Nephron (organoid): Measurements from ENCODE around the gene ZNF507.

Source experiments
- H3K27ac Mint-ChIP-seq, 3 experiments: 2 replicates each; pipeline ENCODE4 v1.8.0; 2020; ENCODE audit warnings: mixed read lengths in 3 of 3, mild to moderate bottlenecking in 2 of 3, moderate library complexity in 1 of 3
- H3K27me3 Mint-ChIP-seq: 2 replicates; pipeline ENCODE4 v1.8.0; 2021; ENCODE audit warnings: low read depth, mild to moderate bottlenecking, moderate library complexity, mixed read lengths
- H3K36me3 Mint-ChIP-seq: 2 replicates; pipeline ENCODE4 v1.8.0; 2020; ENCODE audit warnings: low read depth, mixed read lengths
- H3K4me1 Mint-ChIP-seq: 2 replicates; pipeline ENCODE4 v1.8.0; 2020; ENCODE audit warnings: mixed read lengths
- H3K4me3 Mint-ChIP-seq, 3 experiments: 2 replicates each; pipeline ENCODE4 v1.8.0; 2020; ENCODE audit warnings: mild to moderate bottlenecking in 3 of 3, mixed read lengths in 3 of 3, moderate library complexity in 2 of 3
- H3K9me3 Mint-ChIP-seq: 2 replicates; pipeline ENCODE4 v1.8.0; 2020; ENCODE audit warnings: mixed read lengths
- TF ChIP-seq, protein P1 (sequence below), 3 experiments: fragments of 200-600 bp; sonication (generic); IDR thresholded peaks; one replicate each; pipeline ENCODE4 v1.5.0; 2021; ENCODE audit warnings: antibody characterized with exemption in 3 of 3; ENCODE audit not compliant: unreplicated experiment in 3 of 3

The ZNF507 gene

DNA sequence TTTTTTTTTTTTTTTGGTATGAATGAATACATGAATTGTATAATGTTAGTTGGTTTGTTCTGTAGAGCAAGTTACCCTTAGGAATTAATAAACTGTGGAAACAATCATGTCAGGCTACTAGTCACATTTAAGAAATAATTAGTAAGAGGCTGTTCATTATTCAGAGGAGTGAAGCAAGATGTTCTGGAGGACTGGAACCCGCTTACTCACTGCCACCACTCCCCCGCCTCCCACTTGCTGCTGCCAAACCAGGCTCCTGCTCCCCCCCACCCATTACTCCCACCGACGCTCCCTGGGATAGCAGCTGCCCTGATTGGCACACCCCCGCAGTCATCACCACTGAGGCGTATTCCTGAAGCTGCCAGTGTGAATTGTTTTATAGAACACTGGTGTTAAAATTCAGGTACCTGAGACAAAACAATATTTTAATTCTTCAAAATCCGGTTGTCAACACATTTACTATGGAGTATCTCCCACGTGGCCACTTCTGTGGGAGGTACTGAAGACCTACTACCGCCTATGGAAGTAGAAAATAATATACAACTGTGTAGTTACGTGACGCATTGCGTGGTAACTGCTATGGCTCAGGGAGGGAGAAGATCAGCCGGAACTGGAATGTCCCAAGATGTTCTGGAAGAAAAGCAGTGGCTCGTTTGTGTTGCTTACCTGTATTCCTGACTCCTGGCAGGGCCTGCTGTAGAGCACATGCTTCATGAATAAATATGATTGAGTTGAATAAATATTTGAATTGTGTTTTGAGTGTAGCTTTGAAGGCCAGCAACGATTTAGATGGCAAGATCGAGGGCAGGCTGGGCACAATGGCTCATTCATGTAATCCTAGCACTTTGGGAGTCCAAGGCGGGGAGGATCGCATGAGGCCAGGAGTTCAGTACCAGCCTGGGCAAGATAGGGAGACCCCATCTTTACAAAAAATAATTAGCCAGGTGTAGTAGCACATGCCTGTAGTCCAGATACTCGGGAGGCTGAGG, 61.9 kb downstream of the ZNF507 start:
- peak overlapping the region; percentile 91 to 98 (median 92) for H3K4me3 Mint-ChIP-seq
- H3K36me3 Mint-ChIP-seq: peaks cover 44% of the 10 kb centered on the region
- peaks cover 35% of the 10 kb centered on the region for H3K4me1 Mint-ChIP-seq
- no peaks in the 10 kb centered on the region for H3K9me3 Mint-ChIP-seq
- H3K27ac Mint-ChIP-seq: peak overlapping the region; percentile 89 to 97 (median 94)
- TF ChIP-seq, protein P1, sequence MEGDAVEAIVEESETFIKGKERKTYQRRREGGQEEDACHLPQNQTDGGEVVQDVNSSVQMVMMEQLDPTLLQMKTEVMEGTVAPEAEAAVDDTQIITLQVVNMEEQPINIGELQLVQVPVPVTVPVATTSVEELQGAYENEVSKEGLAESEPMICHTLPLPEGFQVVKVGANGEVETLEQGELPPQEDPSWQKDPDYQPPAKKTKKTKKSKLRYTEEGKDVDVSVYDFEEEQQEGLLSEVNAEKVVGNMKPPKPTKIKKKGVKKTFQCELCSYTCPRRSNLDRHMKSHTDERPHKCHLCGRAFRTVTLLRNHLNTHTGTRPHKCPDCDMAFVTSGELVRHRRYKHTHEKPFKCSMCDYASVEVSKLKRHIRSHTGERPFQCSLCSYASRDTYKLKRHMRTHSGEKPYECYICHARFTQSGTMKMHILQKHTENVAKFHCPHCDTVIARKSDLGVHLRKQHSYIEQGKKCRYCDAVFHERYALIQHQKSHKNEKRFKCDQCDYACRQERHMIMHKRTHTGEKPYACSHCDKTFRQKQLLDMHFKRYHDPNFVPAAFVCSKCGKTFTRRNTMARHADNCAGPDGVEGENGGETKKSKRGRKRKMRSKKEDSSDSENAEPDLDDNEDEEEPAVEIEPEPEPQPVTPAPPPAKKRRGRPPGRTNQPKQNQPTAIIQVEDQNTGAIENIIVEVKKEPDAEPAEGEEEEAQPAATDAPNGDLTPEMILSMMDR (IDR thresholded peaks at IDR 0.05; ENCODE audit: unreplicated experiment in 3 of 3): no peak
- no peaks in the 10 kb centered on the region for H3K27me3 Mint-ChIP-seq

DNA sequence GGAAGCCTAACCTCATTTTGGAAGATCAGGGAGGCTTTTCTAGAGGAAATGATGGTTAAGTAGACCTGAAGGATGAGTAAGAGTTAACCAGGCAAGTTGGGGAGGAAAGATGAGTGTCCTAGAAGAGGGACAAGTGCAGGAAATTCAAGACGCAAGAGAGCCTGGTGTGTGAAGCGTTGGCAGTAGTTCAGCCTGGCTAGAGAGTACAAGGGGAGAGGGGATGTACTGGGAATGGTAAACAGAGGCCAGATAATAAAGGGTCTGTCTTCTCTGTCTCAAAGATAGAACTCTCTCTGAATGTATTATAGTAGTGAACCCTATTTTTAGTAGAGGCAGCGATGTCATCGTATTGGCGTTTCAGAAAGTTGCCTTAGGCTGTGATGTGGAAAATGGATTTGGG, 69.8 kb downstream of the ZNF507 start:
- TF ChIP-seq, protein P1 (IDR thresholded peaks at IDR 0.05; ENCODE audit: unreplicated experiment in 3 of 3): no peak
- H3K9me3 Mint-ChIP-seq: no peaks in the 10 kb centered on the region
- H3K4me3 Mint-ChIP-seq: no peak overlapping the region
- no peak overlapping the region for H3K27ac Mint-ChIP-seq
- H3K36me3 Mint-ChIP-seq: peaks cover 67% of the 10 kb centered on the region
- H3K27me3 Mint-ChIP-seq: no peaks in the 10 kb centered on the region
- H3K4me1 Mint-ChIP-seq: no peaks in the 10 kb centered on the region

DNA sequence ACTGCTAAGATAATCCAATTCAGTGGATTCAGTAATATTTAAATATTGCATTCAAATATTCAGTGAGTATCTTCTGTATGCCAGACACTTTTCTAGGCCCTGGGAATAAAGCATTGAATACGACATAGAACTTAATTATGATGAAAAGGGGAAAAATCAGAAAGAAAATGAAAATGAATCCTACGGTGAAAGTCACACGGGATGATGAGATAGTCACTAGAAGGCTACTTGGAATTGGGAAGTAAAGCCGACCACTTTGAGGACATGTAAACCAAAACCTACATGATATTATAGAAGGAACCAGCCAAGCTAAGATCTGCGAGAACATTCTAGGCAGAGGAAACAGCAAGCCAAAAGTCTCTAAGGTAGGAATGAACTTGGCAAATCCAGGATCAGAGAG, 70.3 kb downstream of the ZNF507 start:
- Mint-ChIP-seq H3K36me3 (peaks cover 66% of the 10 kb centered on the region), H3K4me3 (no peak overlapping the region), H3K9me3 (no peaks in the 10 kb centered on the region), H3K27ac (no peak overlapping the region), H3K4me1 (no peaks in the 10 kb centered on the region), H3K27me3 (no peaks in the 10 kb centered on the region)
- TF ChIP-seq, protein P1 (IDR thresholded peaks at IDR 0.05; ENCODE audit: unreplicated experiment in 3 of 3): no peak

DNA sequence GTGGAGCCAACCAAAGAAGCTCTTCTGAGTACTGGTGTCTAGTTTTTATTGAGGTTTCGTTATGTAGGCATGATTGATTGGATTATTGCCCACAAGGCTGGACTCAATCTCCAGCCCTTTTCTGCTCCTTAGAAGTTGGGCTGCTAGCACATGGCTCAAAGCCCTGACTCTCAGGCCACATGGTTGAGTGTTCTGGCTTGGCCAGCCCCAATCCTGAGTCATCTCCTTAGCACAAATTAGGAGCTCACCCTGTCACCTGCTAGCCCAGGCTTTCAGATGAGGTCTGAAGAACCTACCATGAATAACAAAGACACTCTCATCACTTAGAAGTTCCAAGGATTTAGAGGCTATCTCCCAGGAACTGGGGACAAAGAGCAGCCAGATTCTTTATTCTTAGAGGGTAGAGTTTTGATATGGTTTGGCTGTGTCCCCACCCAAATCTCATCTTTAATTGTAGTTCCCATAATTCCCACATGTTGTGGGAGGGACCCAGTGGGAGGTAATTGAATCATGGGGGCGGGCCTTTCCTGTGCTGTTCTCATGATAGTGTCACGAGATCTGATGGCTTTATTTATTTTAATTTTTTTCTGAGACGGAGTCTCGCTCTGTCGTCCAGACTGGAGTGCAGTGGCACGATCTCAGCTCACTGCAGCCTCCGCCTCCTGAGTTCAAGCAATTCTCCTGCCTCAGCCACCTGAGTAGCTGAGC, 71.5 kb downstream of the ZNF507 start:
- H3K27me3 Mint-ChIP-seq: no peaks in the 10 kb centered on the region
- H3K4me3 Mint-ChIP-seq: no peak overlapping the region
- TF ChIP-seq, protein P1 (IDR thresholded peaks at IDR 0.05; ENCODE audit: unreplicated experiment in 3 of 3): no peak
- H3K9me3 Mint-ChIP-seq: no peaks in the 10 kb centered on the region
- peaks cover 61% of the 10 kb centered on the region for H3K36me3 Mint-ChIP-seq
- H3K4me1 Mint-ChIP-seq: peaks cover 3% of the 10 kb centered on the region
- H3K27ac Mint-ChIP-seq: no peak overlapping the region

DNA sequence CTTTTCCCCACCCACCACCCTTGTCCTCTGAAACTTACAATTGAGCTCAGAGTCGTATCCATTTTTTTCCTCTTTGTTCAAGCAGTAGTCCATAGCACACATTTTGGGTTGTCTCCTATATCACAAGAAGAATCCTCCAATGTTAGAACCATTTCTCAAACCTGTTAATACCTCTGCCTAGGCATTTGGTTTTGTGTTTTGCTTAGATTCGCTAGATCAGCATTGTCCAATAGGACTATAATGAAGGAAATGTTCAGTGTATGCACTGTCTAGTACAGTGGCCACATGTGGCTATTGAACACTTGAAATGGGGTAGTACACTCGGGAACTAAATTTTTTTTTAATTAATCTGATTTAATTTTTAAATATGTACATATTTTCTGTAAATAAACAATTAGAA, 72.7 kb downstream of the ZNF507 start:
- Mint-ChIP-seq H3K9me3 (no peaks in the 10 kb centered on the region), H3K36me3 (peaks cover 60% of the 10 kb centered on the region), H3K4me1 (peaks cover 12% of the 10 kb centered on the region), H3K27ac (peak overlapping the region in 1 of 3 experiments; percentile 4), H3K4me3 (no peak overlapping the region), H3K27me3 (no peaks in the 10 kb centered on the region)
- TF ChIP-seq, protein P1 (IDR thresholded peaks at IDR 0.05; ENCODE audit: unreplicated experiment in 3 of 3): no peak
